NOMO-1 treated with DMSO at 0.1 percent for 48 hours (cell line): ENCODE data around the gene PLXNB2.

ENCODE experiments used
- DNase-seq: peaks from one replicate; lab custom pipeline; 2025; ENCODE audit not compliant: unreplicated experiment; lab: John Stamatoyannopoulos, UW

PLXNB2 gene

DNA sequence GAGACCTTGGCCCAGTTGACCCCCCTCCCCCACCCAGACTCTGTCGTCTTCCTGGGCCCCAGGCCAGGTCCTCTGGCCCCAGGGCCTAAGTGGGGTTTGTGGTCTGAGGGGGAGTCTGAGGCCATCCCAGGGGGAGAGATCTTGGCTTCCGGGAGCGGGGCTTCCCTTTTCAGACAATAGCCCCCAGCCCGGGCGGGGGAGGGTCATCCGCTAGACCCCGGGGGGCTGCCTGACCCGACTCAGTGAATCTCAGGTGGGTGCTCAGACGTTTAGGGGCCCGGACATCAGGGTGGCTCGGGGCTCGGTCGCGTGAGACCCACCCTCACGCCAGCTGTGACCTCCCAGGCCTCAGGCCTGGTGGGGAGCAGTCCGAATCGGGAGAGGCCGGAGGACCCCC, 37.9 kb downstream of the PLXNB2 start:
- no peak for DNase-seq

DNA sequence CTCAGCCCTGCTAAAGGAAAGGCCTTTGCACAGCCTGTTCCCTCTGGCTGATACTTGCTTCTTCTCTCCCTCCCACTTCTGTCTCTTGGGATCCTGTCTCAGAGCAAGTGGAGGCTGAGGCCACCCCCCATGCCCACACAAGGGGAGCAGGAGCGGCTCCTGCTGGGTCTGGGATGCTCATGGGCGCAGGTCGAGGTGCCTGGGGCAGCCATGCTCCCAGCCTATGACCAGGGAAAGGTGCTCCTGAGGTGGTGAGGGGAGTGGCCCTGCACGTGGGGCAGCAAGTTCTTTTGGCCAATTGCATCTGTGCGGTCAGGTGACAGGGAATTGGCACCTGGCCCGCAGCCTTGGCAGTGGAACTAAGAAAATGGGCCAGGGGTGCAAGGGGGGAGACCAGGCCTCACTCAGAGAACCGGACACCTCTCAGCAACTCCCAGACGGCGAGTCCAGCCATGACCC, 38.8 kb downstream of the PLXNB2 start:
- DNase-seq, result no peak

GRCh38 chr22:50267591-50268390, 39.7 kb downstream of the PLXNB2 start:
- no peak for DNase-seq

DNA sequence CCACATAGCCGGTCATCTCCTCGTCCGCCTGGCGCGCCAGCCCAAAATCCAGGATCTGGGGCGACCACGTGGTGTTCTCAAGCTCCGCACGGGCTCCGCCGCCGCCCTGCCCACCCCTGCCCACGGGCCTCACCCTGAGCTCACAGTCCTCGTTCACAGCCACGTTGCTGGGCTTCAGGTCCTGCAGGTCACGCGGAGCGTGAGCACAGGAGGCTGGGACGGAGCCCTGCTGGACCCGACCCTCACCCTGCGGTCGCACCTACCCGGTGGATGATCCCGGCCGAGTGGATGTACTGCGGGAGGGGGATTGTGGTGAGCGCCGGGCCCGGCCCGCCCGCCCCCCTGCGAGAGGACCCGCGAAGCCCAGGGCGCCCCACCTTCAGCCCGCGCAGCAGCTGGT, 40.5 kb downstream of the PLXNB2 start:
- DNase-seq, result no peak

- no peak for DNase-seq
Measured at GRCh38 chr22:50264946-50265669, 42.3 kb downstream of the PLXNB2 start.

- DNase-seq, result no peak
Measured at GRCh38 chr22:50264104-50264745, 43.2 kb downstream of the PLXNB2 start.

GRCh38 chr22:50262973-50263617, 44.4 kb downstream of the PLXNB2 start:
- DNase-seq, result no peak

- no peak for DNase-seq
Measured at GRCh38 chr22:50262460-50262911, 45.0 kb downstream of the PLXNB2 start.

DNA sequence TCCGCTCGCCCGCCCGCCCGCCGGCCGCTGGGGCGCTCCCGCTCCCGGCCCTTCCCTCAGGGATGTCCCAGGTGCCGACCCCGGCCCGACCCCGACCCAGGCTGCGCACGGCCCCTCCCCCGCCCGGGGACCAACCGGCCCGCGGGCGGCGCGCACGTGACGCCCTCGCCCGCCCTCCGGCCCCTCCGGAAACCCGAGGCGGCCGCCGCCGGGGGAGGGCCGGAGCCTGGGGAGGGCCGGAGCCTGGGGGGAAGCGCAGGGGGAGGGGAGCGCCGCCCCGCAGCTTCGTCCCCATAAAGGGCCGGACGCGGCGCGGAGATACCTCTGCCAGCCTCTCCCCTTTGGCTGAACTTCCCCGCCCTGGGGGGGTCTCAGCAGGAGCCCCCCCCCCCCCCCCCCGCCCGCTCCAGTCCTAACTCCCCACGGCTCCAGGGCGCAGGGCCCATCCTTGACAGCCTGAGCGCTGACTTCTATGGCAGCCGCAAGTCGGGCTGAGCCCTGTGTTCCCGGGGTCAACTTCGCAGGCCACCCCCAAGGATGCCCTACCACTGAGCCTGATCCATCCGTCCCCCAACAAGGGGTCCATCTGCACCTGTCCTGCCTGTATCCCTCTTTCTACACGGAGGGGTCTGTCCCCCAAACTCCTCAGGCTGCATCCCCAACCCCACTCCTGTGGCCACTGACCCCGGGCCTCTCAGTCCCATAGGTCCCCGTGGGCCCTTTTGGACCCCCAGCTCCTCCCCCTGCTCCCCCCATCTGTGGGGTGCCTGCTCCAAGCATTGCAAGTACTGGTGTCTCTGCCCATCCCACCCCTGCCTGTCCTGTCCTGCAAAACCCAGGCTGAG, 45.6 kb downstream of the PLXNB2 start, which contains the start of gene MAPK12:
TSS of gene MAPK12 (minus strand) at position 69 of the 845 bp plus-strand sequence. CDS start 174 bp downstream, outside the sequence.
- peak; percentile 4 for DNase-seq

- peak; percentile 32 for DNase-seq
Measured at GRCh38 chr22:50260801-50261614, 46.4 kb downstream of the PLXNB2 start.

DNA sequence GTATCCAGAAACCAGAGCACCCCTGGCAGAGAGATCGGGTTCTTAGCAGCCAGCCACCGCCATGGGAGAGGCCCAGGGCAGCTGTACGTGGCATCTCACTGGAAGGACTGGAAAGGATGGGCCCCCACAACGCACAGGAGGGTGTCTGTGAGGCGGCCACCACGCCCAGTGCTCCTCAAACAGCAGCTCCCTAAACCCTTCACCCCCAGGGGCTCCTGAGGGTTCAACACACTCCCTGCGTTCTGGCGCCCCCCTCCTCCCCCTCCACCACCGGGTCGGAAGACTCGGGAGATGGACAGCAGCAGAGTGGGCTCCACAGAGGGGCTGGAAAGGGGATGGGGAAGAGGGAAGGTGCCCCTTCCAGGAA, 47.0 kb downstream of the PLXNB2 start:
- no peak for DNase-seq

GRCh38 chr22:50259302-50259701, 48.1 kb downstream of the PLXNB2 start:
- no peak for DNase-seq

GRCh38 chr22:50258361-50259292, 48.8 kb downstream of the PLXNB2 start:
- DNase-seq, result no peak

GRCh38 chr22:50257451-50258360, 49.7 kb downstream of the PLXNB2 start:
- no peak for DNase-seq

GRCh38 chr22:50257041-50257440, 50.4 kb downstream of the PLXNB2 start:
- DNase-seq, result no peak

DNA sequence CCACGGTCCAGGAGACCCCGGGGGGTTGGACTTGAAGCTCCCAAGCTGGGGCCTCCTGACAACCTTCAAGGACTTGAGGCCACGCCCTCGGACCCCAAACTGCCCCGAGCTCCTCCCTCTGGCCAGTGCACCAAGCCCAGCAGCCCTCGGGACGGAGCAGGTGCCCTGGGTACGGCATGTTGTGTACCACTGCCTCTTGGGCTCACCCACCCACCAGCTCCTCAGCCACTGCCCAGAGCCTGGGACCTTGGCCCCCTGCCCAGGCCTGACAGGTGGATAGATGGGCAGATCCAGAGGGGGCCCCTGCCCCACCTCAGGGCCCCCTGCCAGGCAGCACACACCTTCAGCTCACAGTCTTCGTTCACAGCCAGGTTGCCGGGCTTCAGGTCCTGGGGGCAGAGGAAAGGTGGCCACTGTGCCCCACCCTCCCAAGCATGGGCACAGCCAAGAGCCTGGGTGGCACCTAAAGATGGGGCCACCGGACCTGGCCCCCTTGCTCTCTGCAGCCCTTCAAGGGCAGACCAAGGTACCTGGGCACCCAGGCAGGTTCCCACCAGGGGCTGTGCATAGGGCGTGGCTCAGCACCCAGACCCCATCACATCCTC, 51.1 kb downstream of the PLXNB2 start:
- no peak for DNase-seq

DNA sequence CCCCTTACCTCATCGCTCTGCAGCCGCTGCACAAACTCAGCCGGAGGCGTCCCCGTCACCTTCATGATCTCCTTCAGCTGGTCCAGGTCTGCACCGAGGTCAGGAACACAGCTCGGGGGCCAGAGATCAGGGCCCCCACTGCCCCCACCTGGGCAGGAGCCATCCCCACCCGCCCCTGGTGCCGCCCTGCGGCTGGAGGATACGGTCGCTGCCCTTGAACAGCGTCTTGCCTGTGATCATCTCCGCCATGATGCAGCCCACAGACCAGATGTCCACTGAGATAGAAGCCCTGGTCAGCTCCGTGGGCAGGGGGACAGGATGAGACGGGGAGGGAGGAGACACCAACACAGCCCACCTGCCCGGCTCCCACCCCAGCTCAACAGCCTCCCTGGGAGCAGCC, 51.8 kb downstream of the PLXNB2 start:
- no peak for DNase-seq
